ENCODE data around the gene FBP1.

- TF ChIP-seq POLR2A (IDR thresholded peaks at IDR 0.05; ENCODE audit: low read length), result no peak
- no peak for TF ChIP-seq GATA1 (IDR thresholded peaks at IDR 0.05; ENCODE audit: low read depth, low read length)
These were observed 27.2 kb downstream of the FBP1 start for GRCh38 chr9:94612071-94612470.
